ENCODE data around the gene CLMN.
"Not testable (repeated sequence)": the region's sequence is repeated elsewhere in the genome, so short reads cannot be mapped to it uniquely, and the experiment has no call there.

Gene CLMN

GRCh38 chr14:95213774-95214173 lies 105.9 kb downstream of the CLMN start:
- FAIRE-seq: no peak

GRCh38 chr14:95211721-95212504 lies 107.8 kb downstream of the CLMN start:
- FAIRE-seq: no peak

- FAIRE-seq: no peak
Observed at GRCh38 chr14:95210699-95211098, 109.0 kb downstream of the CLMN start.

GRCh38 chr14:95208598-95208997 lies 111.1 kb downstream of the CLMN start:
- no peak for FAIRE-seq

- no peak for FAIRE-seq
Observed at GRCh38 chr14:95207475-95208233, 112.1 kb downstream of the CLMN start.

- no peak for FAIRE-seq
Observed at GRCh38 chr14:95206534-95206933, 113.2 kb downstream of the CLMN start.

- no peak for FAIRE-seq
Observed at GRCh38 chr14:95204705-95205104, 115.0 kb downstream of the CLMN start.

GRCh38 chr14:95201745-95202144 lies 118.0 kb downstream of the CLMN start:
- FAIRE-seq: not testable (repeated sequence)

- no peak for FAIRE-seq
Observed at GRCh38 chr14:95200404-95200803, 119.3 kb downstream of the CLMN start.

- FAIRE-seq: no peak
Observed at GRCh38 chr14:95199298-95199983, 120.3 kb downstream of the CLMN start.

- FAIRE-seq: no peak
Observed at GRCh38 chr14:95198320-95198719, 121.4 kb downstream of the CLMN start.

- FAIRE-seq: no peak
Observed at GRCh38 chr14:95197551-95197950, 122.2 kb downstream of the CLMN start.

GRCh38 chr14:95196826-95197545 lies 122.7 kb downstream of the CLMN start:
- no peak for FAIRE-seq

- no peak for FAIRE-seq
Observed at GRCh38 chr14:95196268-95196667, 123.4 kb downstream of the CLMN start.

- FAIRE-seq: no peak
Observed at GRCh38 chr14:95195031-95195430, 124.7 kb downstream of the CLMN start.

- FAIRE-seq: no peak
Observed at GRCh38 chr14:95193081-95193480, 126.6 kb downstream of the CLMN start.

- no peak for FAIRE-seq
Observed at GRCh38 chr14:95192311-95192710, 127.4 kb downstream of the CLMN start.

GRCh38 chr14:95191445-95192199 lies 128.1 kb downstream of the CLMN start:
- FAIRE-seq: no peak

- FAIRE-seq: no peak
Observed at GRCh38 chr14:95190857-95191256, 128.9 kb downstream of the CLMN start.

GRCh38 chr14:95190346-95190840 lies 129.3 kb downstream of the CLMN start:
- FAIRE-seq: no peak

- FAIRE-seq: no peak
Observed at GRCh38 chr14:95189367-95190132, 130.2 kb downstream of the CLMN start.
